K562 (cell line): ENCODE results near the gene PIGM. TPM values are rescaled to one million over a fixed set of nuclear protein-coding genes. Genes with fewer than 3 reads are reported as not detected.

ENCODE experiments used
- EHMT2 ChIP-seq: fragments of 450-650 bp; IDR thresholded peaks from 2 replicates; pipeline ENCODE4 v1.6.1; 2018; ENCODE audit warnings: antibody characterized with exemption
- HNRNPLL ChIP-seq: fragments of 200-400 bp; formaldehyde crosslinking; IDR thresholded peaks from 2 replicates; pipeline ENCODE4 v1.6.1; 2017; ENCODE audit warnings: low read length, low read depth, mild to moderate bottlenecking; ENCODE audit not compliant: poor library complexity, severe bottlenecking
- MLX ChIP-seq, 2 experiments: fragments of 450-650 bp in 1 of 2; sonication (generic) in 1 of 2; formaldehyde crosslinking; conservative IDR thresholded peaks; 2 replicates each; pipeline versions ENCODE4 v1.4.0 to v1.8.1; 2020 to 2022; ENCODE audit warnings: mild to moderate bottlenecking in 1 of 2, missing genetic modification reagents in 1 of 2
- NCOR1 ChIP-seq: fragments of 450-650 bp; IDR thresholded peaks from 2 replicates; pipeline ENCODE4 v1.6.1; 2016; ENCODE audit warnings: mild to moderate bottlenecking, moderate library complexity
- NFIX ChIP-seq: fragments of 250-450 bp; sonication (Bioruptor Pico); IDR thresholded peaks from 2 replicates; pipeline ENCODE4 v1.4.0; 2020; ENCODE audit warnings: low read depth, mild to moderate bottlenecking, moderate library complexity
- NR0B1 ChIP-seq: fragments of 450-650 bp; IDR thresholded peaks from one replicate; pipeline ENCODE4 v1.6.1; 2018; ENCODE audit warnings: mild to moderate bottlenecking, moderate library complexity; ENCODE audit not compliant: partially characterized antibody
- PRPF4 ChIP-seq: fragments of 200-400 bp; formaldehyde crosslinking; IDR thresholded peaks from one replicate; pipeline ENCODE4 v1.6.1; 2017; ENCODE audit warnings: low read length, low read depth, mild to moderate bottlenecking; ENCODE audit not compliant: insufficient read depth, poor library complexity, severe bottlenecking
- RERE ChIP-seq: sonication (generic); formaldehyde crosslinking; IDR thresholded peaks from 2 replicates; pipeline ENCODE4 v1.8.0; 2023; ENCODE audit warnings: missing genetic modification reagents, mild to moderate bottlenecking, borderline replicate concordance
- SRSF3 ChIP-seq: fragments of 200-400 bp; formaldehyde crosslinking; IDR thresholded peaks from 2 replicates; pipeline ENCODE4 v1.6.1; 2016; ENCODE audit warnings: mild to moderate bottlenecking, low read length, moderate library complexity; ENCODE audit not compliant: insufficient read depth
- THRAP3 ChIP-seq: fragments of 450-650 bp; IDR thresholded peaks from 2 replicates; pipeline ENCODE4 v1.6.1; 2016; ENCODE audit warnings: mild to moderate bottlenecking, inconsistent platforms, borderline replicate concordance
- polyA plus RNA-seq, 8 experiments: library from polyadenylated mRNA; depleted of rRNA in 4 of 8; stranded (reverse) in 5 of 8; unstranded in 3 of 8; fragments of >200 nt; fragmentation: Nextera tagmentation in 2 of 8; fragmentation: Illumina TruSeq in 1 of 8; extraction: Ambion mirVana in 2 of 8; extraction: Trizol in 1 of 8; gene quantifications; 2 replicates each; pipeline versions ENCODE4 v1.2.1 to v1.2.3, GENCODE V29; 2011 to 2014; ENCODE audit warnings: inconsistent platforms in 1 of 8, missing spikeins in 1 of 8
- total RNA-seq, 7 experiments: library from RNA; depleted of rRNA in 6 of 7; stranded (reverse); fragments of >200 nt in 6 of 7; fragmentation: Illumina TruSeq in 2 of 7; extraction: Trizol in 2 of 7; gene quantifications; 2 replicates each; pipeline versions ENCODE4 v1.2.1 to v1.2.3, GENCODE V29; 2011 to 2021; ENCODE audit warnings: low replicate concordance in 1 of 7
- TF ChIP-seq, protein P1 (sequence below), 3 experiments: fragments of 200-800 bp in 1 of 3; fragments of 250-450 bp in 1 of 3; fragments of 450-650 bp in 1 of 3; sonication (Bioruptor Pico) in 1 of 3; sonication (Bioruptor generic) in 1 of 3; formaldehyde crosslinking in 1 of 3; IDR thresholded peaks; 2 replicates each; pipeline versions ENCODE4 v1.6.1 to v1.8.0; 2016 to 2022; ENCODE audit warnings: mild to moderate bottlenecking in 2 of 3, missing genetic modification characterization in 2 of 3, missing compliant biosample characterization in 1 of 3, moderate library complexity in 1 of 3
- TF ChIP-seq, protein P2 (sequence below): fragments of 250-450 bp; sonication (Bioruptor Pico); IDR thresholded peaks from 2 replicates; pipeline ENCODE4 v1.8.0; 2022; ENCODE audit warnings: moderate library complexity, mild to moderate bottlenecking, inconsistent platforms

PIGM gene
- total and polyA plus RNA-seq, 9 of the 15 experiments (the other 6 are each of a cell fraction or from before 2014, with no cell fraction given) = 2.6 to 6.7 (median 4.3) TPM

DNA sequence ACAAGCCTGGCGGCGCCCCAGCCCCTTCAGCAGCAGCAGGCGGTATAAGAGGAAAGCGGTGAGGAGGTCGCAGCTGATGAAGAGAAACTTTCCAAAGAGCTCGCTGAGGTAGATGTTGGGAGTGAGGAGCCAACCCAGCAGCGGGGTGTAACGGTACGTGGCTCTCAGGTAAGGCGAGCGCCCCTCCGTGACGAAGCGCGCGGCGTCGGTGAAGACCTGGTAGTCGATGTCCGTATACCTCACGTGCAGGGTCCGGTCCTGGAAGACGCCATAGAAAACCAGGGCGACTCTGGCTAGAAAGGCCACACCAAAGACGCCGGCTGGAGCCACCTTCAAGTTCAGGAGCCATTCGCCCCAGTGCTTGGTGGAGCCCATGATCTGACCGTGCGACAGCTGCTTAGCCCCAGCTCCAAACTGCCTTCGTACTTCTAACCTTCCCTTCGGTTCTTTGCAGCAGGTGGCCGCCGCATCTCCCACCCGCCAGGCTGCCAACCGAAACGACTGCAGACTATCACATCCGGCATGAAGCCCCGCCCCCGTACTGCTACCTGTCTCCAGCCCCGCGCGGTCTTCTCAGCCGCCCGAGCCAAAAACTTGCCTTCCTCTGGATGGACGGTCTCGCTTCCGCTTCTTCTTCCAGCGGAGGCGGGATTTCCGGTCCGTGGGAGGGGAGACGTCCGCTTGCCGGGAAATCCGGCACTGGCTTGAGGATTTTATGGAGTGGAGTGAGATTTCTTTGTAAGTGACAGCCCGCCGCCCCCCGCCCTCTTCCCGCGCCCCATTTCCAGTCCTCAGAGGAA, at the start of gene PIGM (continued):
- TF ChIP-seq MLX (CRISPR knock-in tag; conservative IDR thresholded peaks at IDR 0.05) = no peak
- TF ChIP-seq RERE (CRISPR knock-in tag) = no peak
- TF ChIP-seq SRSF3 = no peak
- peak; percentile 46 for TF ChIP-seq HNRNPLL
- no peak for TF ChIP-seq PRPF4
- TF ChIP-seq EHMT2 = no peak
- TF ChIP-seq NCOR1 = no peak
- TF ChIP-seq, protein P1, sequence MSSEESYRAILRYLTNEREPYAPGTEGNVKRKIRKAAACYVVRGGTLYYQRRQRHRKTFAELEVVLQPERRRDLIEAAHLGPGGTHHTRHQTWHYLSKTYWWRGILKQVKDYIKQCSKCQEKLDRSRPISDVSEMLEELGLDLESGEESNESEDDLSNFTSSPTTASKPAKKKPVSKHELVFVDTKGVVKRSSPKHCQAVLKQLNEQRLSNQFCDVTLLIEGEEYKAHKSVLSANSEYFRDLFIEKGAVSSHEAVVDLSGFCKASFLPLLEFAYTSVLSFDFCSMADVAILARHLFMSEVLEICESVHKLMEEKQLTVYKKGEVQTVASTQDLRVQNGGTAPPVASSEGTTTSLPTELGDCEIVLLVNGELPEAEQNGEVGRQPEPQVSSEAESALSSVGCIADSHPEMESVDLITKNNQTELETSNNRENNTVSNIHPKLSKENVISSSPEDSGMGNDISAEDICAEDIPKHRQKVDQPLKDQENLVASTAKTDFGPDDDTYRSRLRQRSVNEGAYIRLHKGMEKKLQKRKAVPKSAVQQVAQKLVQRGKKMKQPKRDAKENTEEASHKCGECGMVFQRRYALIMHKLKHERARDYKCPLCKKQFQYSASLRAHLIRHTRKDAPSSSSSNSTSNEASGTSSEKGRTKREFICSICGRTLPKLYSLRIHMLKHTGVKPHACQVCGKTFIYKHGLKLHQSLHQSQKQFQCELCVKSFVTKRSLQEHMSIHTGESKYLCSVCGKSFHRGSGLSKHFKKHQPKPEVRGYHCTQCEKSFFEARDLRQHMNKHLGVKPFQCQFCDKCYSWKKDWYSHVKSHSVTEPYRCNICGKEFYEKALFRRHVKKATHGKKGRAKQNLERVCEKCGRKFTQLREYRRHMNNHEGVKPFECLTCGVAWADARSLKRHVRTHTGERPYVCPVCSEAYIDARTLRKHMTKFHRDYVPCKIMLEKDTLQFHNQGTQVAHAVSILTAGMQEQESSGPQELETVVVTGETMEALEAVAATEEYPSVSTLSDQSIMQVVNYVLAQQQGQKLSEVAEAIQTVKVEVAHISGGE (CRISPR knock-in tag; IDR thresholded peaks at IDR 0.05) = peak in 1 of 3 experiments; percentile 85; a peak in 2 of 6 replicates
- no peak for TF ChIP-seq THRAP3
- no peak for TF ChIP-seq NFIX (CRISPR knock-in tag)
- TF ChIP-seq, protein P2, sequence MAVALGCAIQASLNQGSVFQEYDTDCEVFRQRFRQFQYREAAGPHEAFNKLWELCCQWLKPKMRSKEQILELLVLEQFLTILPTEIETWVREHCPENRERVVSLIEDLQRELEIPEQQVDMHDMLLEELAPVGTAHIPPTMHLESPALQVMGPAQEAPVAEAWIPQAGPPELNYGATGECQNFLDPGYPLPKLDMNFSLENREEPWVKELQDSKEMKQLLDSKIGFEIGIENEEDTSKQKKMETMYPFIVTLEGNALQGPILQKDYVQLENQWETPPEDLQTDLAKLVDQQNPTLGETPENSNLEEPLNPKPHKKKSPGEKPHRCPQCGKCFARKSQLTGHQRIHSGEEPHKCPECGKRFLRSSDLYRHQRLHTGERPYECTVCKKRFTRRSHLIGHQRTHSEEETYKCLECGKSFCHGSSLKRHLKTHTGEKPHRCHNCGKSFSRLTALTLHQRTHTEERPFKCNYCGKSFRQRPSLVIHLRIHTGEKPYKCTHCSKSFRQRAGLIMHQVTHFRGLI (CRISPR knock-in tag) = no peak
- no peak for TF ChIP-seq NR0B1
